ENCODE measurements around the gene PIEZO2. TPM values are rescaled to one million over a fixed set of nuclear protein-coding genes. Genes with fewer than 3 reads are reported as not detected.

PIEZO2 gene
- total RNA-seq, 4 donors from 2014 or later: 0.18 to 3.0 (median 0.21) TPM

DNA sequence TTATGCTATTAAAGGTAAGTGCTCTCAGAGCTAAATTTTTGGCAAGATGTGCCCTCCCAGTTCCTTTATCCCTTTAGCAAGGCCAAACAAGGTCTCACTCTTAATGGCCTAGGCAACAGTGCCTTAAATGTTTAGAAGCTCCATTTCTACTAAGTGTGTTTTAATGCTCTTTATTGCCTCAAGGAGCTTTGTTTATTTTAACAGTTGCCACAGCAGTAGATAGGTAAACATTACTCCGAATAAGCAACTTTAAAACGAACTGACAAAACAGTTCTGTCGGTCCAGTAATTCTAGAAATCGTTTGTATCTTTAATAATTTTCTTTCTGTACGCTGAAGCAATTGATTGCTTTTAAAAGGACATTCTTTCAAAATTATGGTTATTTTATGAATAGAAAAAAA is 74.5 kb downstream of the PIEZO2 start:
- Histone ChIP-seq H3K4me1 (peaks cover 0 to 7% of the 10 kb centered on the region in 2 donors), H3K9me3 (no peaks in the 10 kb centered on the region), H3K36me3 (no peaks in the 10 kb centered on the region), H3K4me3 (no peak overlapping the region), H3K27me3 (no peaks in the 10 kb centered on the region), H3K27ac (no peak overlapping the region)
- in situ Hi-C loops (cut with MboI; ENCODE audit: low sequenced_read_pairs in 4 of 4): no loop called here
- TF ChIP-seq POLR2A (IDR thresholded peaks at IDR 0.05): no peak
- TF ChIP-seq, protein P1, sequence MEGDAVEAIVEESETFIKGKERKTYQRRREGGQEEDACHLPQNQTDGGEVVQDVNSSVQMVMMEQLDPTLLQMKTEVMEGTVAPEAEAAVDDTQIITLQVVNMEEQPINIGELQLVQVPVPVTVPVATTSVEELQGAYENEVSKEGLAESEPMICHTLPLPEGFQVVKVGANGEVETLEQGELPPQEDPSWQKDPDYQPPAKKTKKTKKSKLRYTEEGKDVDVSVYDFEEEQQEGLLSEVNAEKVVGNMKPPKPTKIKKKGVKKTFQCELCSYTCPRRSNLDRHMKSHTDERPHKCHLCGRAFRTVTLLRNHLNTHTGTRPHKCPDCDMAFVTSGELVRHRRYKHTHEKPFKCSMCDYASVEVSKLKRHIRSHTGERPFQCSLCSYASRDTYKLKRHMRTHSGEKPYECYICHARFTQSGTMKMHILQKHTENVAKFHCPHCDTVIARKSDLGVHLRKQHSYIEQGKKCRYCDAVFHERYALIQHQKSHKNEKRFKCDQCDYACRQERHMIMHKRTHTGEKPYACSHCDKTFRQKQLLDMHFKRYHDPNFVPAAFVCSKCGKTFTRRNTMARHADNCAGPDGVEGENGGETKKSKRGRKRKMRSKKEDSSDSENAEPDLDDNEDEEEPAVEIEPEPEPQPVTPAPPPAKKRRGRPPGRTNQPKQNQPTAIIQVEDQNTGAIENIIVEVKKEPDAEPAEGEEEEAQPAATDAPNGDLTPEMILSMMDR (IDR thresholded peaks at IDR 0.05 in 4 of 5, conservative IDR thresholded peaks at IDR 0.05 in 1 of 5): no peak
- intact Hi-C loops (cut with DNase I; ENCODE audit: low total_unique reads): no loop called here
- ATAC-seq (no peak), DNase-seq (no peak)

GRCh38 chr18:11073971-11074370 is 75.4 kb downstream of the PIEZO2 start:
- H3K4me1 ChIP-seq: peaks cover 0 to 7% of the 10 kb centered on the region in 2 donors
- H3K4me3 ChIP-seq: no peak overlapping the region
- intact Hi-C loops (cut with DNase I; ENCODE audit: low total_unique reads) (no loop called here), in situ Hi-C loops (cut with MboI; ENCODE audit: low sequenced_read_pairs in 4 of 4) (no loop called here)
- H3K27me3 ChIP-seq: no peaks in the 10 kb centered on the region
- H3K9me3 ChIP-seq: no peaks in the 10 kb centered on the region
- H3K27ac ChIP-seq: no peak overlapping the region
- ATAC-seq (no peak), DNase-seq (no peak)
- no peak for TF ChIP-seq POLR2A (IDR thresholded peaks at IDR 0.05)
- TF ChIP-seq, protein P1 (IDR thresholded peaks at IDR 0.05 in 4 of 5, conservative IDR thresholded peaks at IDR 0.05 in 1 of 5): no peak
- no peaks in the 10 kb centered on the region for H3K36me3 ChIP-seq

GRCh38 chr18:11072632-11073031 is 76.7 kb downstream of the PIEZO2 start:
- intact Hi-C loops (cut with DNase I; ENCODE audit: low total_unique reads): no loop called here

DNA sequence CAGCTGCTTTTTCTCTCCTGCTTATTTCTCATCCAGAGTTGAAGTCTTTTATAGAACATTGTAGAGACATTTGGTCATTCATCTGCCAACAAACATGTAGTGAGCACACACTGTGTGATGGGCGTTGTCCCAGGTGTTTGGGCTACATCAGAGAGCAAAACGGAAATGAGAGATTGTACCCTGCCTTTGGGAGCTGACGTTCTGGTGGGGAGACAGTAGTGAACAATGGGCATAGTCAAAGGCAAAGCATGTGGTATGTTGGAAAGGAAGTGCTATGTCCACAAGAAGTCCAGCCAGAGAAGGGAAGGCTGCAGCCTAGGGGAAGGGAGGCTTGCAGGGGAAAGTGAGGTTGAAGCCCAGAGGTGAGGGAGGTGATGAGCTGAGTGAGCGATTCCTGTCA is 78.1 kb downstream of the PIEZO2 start:
- TF ChIP-seq, protein P1 (IDR thresholded peaks at IDR 0.05 in 4 of 5, conservative IDR thresholded peaks at IDR 0.05 in 1 of 5): no peak
- no peak for TF ChIP-seq POLR2A (IDR thresholded peaks at IDR 0.05)
- ATAC-seq: no peak
- in situ Hi-C loops (cut with MboI; ENCODE audit: low sequenced_read_pairs in 4 of 4): no loop called here
- intact Hi-C loops (cut with DNase I; ENCODE audit: low total_unique reads): no loop called here
- Histone ChIP-seq H3K4me1 (peaks cover 0 to 7% of the 10 kb centered on the region in 2 donors), H3K4me3 (no peak overlapping the region), H3K27me3 (no peaks in the 10 kb centered on the region), H3K9me3 (no peaks in the 10 kb centered on the region), H3K36me3 (no peaks in the 10 kb centered on the region), H3K27ac (no peak overlapping the region)
- DNase-seq: no peak

More at GRCh38 chr18:11072632-11073031, 76.7 kb downstream of the PIEZO2 start:
- Histone ChIP-seq H3K36me3 (no peaks in the 10 kb centered on the region), H3K4me3 (no peak overlapping the region), H3K9me3 (no peaks in the 10 kb centered on the region), H3K27me3 (no peaks in the 10 kb centered on the region), H3K27ac (no peak overlapping the region), H3K4me1 (peaks cover 0 to 7% of the 10 kb centered on the region in 2 donors)
- no peak for TF ChIP-seq POLR2A (IDR thresholded peaks at IDR 0.05)
- TF ChIP-seq, protein P1 (IDR thresholded peaks at IDR 0.05 in 4 of 5, conservative IDR thresholded peaks at IDR 0.05 in 1 of 5): no peak
- no peak for DNase-seq
- in situ Hi-C loops (cut with MboI; ENCODE audit: low sequenced_read_pairs in 4 of 4): no loop called here
- no peak for ATAC-seq

- no peak for TF ChIP-seq POLR2A (IDR thresholded peaks at IDR 0.05)
- TF ChIP-seq, protein P1 (IDR thresholded peaks at IDR 0.05 in 4 of 5, conservative IDR thresholded peaks at IDR 0.05 in 1 of 5): no peak
- ATAC-seq: no peak
Observed at GRCh38 chr18:11070593-11070992, 78.8 kb downstream of the PIEZO2 start.

More at GRCh38 chr18:11070593-11070992, 78.8 kb downstream of the PIEZO2 start:
- no peaks in the 10 kb centered on the region for H3K36me3 ChIP-seq
- no peak overlapping the region for H3K4me3 ChIP-seq
- intact Hi-C loops (cut with DNase I; ENCODE audit: low total_unique reads): no loop called here
- H3K9me3 ChIP-seq: no peaks in the 10 kb centered on the region
- H3K27me3 ChIP-seq: no peaks in the 10 kb centered on the region
- in situ Hi-C loops (cut with MboI; ENCODE audit: low sequenced_read_pairs in 4 of 4): no loop called here
- H3K27ac ChIP-seq: no peak overlapping the region
- no peak for DNase-seq
- peaks cover 0 to 7% of the 10 kb centered on the region in 2 donors for H3K4me1 ChIP-seq
